GM12872 (cell line): ENCODE measurements around the gene ID2.

Experiments used
- CTCF ChIP-seq: IDR thresholded peaks from 3 replicates; pipeline ENCODE4 v1.5.1; 2011; ENCODE audit warnings: low read depth, mild to moderate bottlenecking, low read length, moderate library complexity; ENCODE audit not compliant: insufficient read depth

ID2 gene

DNA sequence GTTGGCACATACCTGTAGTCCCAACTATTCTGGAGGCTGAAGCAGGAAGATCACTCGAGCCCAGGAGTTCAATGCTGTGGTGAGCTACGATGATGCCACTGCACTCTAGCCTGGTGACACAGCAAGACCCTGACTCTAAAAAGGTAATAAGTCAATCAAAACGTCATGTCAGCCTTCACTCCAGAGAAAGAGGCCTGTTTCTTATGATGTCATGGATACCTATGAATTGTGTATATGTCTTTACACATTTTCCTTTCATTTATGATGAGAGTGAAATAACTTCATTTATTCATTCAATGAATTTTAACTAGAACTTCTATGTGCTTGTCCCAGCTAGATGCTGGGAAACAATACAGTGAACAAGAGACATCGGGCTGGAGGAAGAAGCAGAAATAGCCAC lies 25.0 kb upstream of the ID2 start:
- TF ChIP-seq CTCF = no peak

DNA sequence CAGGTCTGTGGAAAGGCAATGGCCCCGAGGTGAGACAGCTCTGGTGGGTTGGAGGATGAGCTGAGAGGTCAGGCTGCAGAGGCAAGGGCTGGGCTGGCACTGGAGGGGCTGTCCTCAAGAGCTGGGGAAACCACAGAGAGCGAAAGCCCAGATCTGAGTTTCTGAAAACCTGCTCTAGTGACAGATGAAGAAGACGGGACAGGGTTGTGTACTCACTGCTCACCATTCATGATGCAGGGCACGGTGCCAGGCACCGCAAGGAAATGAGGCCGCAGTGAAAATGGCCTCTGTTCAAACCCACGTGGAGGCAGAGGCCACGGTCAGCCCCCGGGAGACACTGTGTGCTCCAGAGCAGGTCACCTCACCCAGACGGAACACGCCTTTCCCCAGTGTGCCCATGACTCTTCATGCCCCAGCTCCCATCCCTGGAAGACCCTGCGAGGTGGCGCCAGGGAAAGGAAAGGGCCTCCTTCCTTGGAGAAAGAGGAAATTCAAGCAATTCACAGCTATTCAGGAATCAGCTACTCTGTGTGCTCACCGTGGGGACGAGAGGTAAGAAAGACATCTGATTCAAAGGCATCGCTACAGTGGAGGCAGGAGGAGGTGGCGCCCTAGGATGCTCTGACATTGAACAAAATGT lies 24.3 kb upstream of the ID2 start:
- TF ChIP-seq CTCF = no peak

GRCh38 chr2:8658064-8658862 lies 23.6 kb upstream of the ID2 start:
- TF ChIP-seq CTCF = no peak

GRCh38 chr2:8659092-8659734 lies 22.6 kb upstream of the ID2 start:
- no peak for TF ChIP-seq CTCF

- TF ChIP-seq CTCF = no peak
Measured at GRCh38 chr2:8659735-8660492, 21.9 kb upstream of the ID2 start.

DNA sequence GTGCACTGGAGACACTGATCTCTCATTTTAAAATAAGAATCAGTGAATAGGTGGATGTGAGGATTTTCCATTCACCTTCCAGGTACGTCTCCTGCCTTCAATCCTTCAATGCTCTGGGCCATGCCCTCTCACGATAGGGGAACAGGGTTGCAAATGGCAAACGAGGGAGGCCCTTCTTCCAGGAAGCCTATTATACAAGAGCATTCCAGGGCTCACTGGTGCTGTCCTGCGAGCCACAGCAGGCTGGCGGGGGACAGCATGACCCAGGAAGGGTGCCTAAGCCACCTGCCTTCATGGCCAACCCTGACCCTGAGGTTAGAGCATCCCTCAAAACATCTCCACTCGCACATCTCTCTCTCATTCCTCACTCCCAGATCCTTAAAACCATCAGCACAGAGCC lies 20.6 kb upstream of the ID2 start:
- no peak for TF ChIP-seq CTCF

DNA sequence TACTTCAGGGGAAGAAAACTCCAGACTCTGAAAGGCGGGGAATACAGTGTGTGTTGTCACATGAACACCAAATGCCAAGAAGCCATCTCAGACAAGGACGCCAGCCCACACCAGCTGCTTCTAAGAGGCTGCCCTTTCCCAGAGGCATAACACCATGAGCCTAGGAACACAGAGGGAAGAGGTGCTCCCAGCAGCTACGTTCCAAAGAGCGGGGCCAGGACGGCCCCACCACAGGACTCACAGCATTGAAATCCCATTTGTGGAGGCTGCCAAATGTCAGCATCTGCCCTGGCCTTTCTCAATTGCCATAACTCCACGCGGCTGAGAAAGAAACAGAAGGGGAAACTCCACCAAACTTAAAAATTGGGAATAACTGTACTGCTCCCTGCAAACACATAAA lies 20.1 kb upstream of the ID2 start:
- no peak for TF ChIP-seq CTCF
